ENCODE data around the gene SMARCA4.

DNA sequence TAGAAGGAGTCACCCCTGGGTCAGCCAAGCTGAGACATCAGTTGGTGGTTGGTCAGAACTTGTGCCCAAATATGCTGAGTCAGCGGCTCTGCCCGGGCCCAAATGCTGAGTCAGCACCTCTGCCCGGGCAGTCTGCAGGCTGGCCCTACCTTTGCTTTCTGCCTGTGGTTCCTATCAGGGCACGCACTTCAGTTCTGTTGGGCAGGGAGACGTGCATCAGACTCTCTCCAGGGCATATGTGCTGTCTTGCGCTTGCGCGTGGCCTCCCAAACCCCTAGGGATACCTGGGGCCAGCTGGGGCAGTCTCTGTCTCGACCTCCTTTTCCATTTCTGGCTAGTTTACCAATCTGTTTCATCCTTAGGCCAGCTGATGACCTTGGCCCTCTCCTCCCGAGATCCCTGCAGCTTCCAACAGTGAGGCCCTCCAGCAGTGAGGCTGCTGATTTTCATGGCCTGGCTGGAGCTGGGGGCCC, 104.0 kb downstream of the SMARCA4 start:
- TF ChIP-seq, protein P1, sequence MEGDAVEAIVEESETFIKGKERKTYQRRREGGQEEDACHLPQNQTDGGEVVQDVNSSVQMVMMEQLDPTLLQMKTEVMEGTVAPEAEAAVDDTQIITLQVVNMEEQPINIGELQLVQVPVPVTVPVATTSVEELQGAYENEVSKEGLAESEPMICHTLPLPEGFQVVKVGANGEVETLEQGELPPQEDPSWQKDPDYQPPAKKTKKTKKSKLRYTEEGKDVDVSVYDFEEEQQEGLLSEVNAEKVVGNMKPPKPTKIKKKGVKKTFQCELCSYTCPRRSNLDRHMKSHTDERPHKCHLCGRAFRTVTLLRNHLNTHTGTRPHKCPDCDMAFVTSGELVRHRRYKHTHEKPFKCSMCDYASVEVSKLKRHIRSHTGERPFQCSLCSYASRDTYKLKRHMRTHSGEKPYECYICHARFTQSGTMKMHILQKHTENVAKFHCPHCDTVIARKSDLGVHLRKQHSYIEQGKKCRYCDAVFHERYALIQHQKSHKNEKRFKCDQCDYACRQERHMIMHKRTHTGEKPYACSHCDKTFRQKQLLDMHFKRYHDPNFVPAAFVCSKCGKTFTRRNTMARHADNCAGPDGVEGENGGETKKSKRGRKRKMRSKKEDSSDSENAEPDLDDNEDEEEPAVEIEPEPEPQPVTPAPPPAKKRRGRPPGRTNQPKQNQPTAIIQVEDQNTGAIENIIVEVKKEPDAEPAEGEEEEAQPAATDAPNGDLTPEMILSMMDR (IDR thresholded peaks at IDR 0.05), result no peak
- TF ChIP-seq EP300 (IDR thresholded peaks at IDR 0.05), result no peak
